Right lobe of liver (tissue), 6 donors: ENCODE results near the gene AMPH. TPM values are rescaled to one million over a fixed set of nuclear protein-coding genes. Genes with fewer than 3 reads are reported as not detected.

Experiments
- ATAC-seq, 4 donors: fragments of 200-7000 bp; cut with Tn5 transposase; one replicate each; pipeline ENCODE4 v1.9.1; 2020; ENCODE audit warnings: mild to moderate bottlenecking in 4 of 4, moderate library complexity in 4 of 4
- DNase-seq, 3 donors: peaks; one replicate each; pipeline ENCODE4 v3.0.0-alpha.2; 2020
- H3K27ac ChIP-seq, 3 donors: fragments of 200-600 bp; one replicate each; pipeline ENCODE4 v1.8.0; 2022
- H3K27me3 ChIP-seq, 2 donors: fragments of 200-600 bp; one replicate each; pipeline ENCODE4 v1.8.0; 2022
- H3K36me3 ChIP-seq, 4 donors: fragments of 200-600 bp; sonication (generic) in 1 of 4; one replicate each; pipeline versions ENCODE4 v1.5.1 to v1.8.0; 2017 to 2022; ENCODE audit warnings: control low read depth in 1 of 4
- H3K4me1 ChIP-seq, 4 donors: fragments of 200-600 bp; sonication (generic) in 1 of 4; one replicate each; pipeline versions ENCODE4 v1.5.1 to v1.8.0; 2017 to 2022; ENCODE audit warnings: control low read depth in 1 of 4
- H3K4me3 ChIP-seq, 3 donors: fragments of 200-600 bp; one replicate each; pipeline ENCODE4 v1.8.0; 2022
- H3K9me3 ChIP-seq, 4 donors: fragments of 200-600 bp; sonication (generic) in 1 of 4; one replicate each; pipeline versions ENCODE4 v1.5.1 to v1.8.0; 2017 to 2022; ENCODE audit warnings: control low read depth in 1 of 4
- CTCF ChIP-seq, 4 donors: fragments of 200-600 bp in 3 of 4; fragments of 450-650 bp in 1 of 4; IDR thresholded peaks; one replicate each; pipeline versions ENCODE4 v1.5.1 to v1.8.0; 2016 to 2022; ENCODE audit warnings: antibody characterized with exemption in 4 of 4, mild to moderate bottlenecking in 2 of 4
- POLR2A ChIP-seq: fragments of 450-650 bp; IDR thresholded peaks from one replicate; pipeline ENCODE4 v1.6.1; 2017; ENCODE audit warnings: antibody characterized with exemption, mild to moderate bottlenecking
- WGBS: methylation state at CpG from one replicate; pipeline ENCODE4 v1.1.6; 2018; ENCODE audit warnings: low coverage, low lambda C conversion rate; ENCODE audit not compliant: insufficient coverage; ENCODE audit errors: missing lambda C conversion rate; 5-methylcytosine and 5-hydroxymethylcytosine counted together
- intact Hi-C, 2 donors: fragments of 100-400 bp; cut with DNase I; formaldehyde crosslinking; loops; one replicate each; pipeline versions ENCODE4 v1.11.2 to v1.14.1; 2022
- total RNA-seq, 6 experiments: library from RNA; depleted of rRNA in 2 of 6; stranded (reverse); fragments of >200 nt in 2 of 6; fragmentation: NEBNext Ultra II Directional in 3 of 6; extraction: Animal tissue kit (Norgen Biotek cat#: 25700) in 3 of 6; gene quantifications; one replicate each; pipeline versions ENCODE4 v1.1.0 to v1.2.4, GENCODE V29; 2016 to 2023
- donor health status: DM: no; HTN: yes; CAD: no.
- donor health status: DM: no; HTN: no; CAD: no.
- donor health status: DM: no; HTN: no; CAD: no.
- donor health status: DM: no; HTN: yes; CAD: no.
- donor health status: DM: no; HTN: yes; CAD: no.

AMPH gene
- total RNA-seq, 6 experiments from 2014 or later, result 0.20 to 0.67 (median 0.39) TPM

GRCh38 chr7:38615665-38616064 lies 15.5 kb downstream of the AMPH start:
- intact Hi-C loops, result no loop called here
- TF ChIP-seq POLR2A (no peak), CTCF (IDR thresholded peaks at IDR 0.05) (no peak)
- ATAC-seq (no peak), DNase-seq (no peak)
- Histone ChIP-seq H3K36me3 (no peaks in the 10 kb centered on the region), H3K27me3 (no peaks in the 10 kb centered on the region), H3K9me3 (no peaks in the 10 kb centered on the region), H3K4me3 (no peak overlapping the region), H3K27ac (no peak overlapping the region), H3K4me1 (no peaks in the 10 kb centered on the region)
- 48% methylated on average over 2 of the region's 2 CpGs for WGBS

- ATAC-seq (no peak), DNase-seq (no peak)
- no peaks in the 10 kb centered on the region for H3K36me3 ChIP-seq
- TF ChIP-seq CTCF (IDR thresholded peaks at IDR 0.05), result no peak
- no peak for TF ChIP-seq POLR2A
- H3K9me3 ChIP-seq, result no peaks in the 10 kb centered on the region
- no peaks in the 10 kb centered on the region for H3K27me3 ChIP-seq
- intact Hi-C loops, result no loop called here
- WGBS, result 65% methylated on average over 2 of the region's 2 CpGs
- H3K4me3 ChIP-seq, result no peak overlapping the region
- H3K4me1 ChIP-seq, result no peaks in the 10 kb centered on the region
- H3K27ac ChIP-seq, result no peak overlapping the region
These were observed 23.7 kb downstream of the AMPH start for GRCh38 chr7:38607466-38607865.

- ATAC-seq, result no peak
- H3K4me3 ChIP-seq, result no peak overlapping the region
- H3K9me3 ChIP-seq, result no peaks in the 10 kb centered on the region
- TF ChIP-seq CTCF (IDR thresholded peaks at IDR 0.05), result no peak
- TF ChIP-seq POLR2A, result no peak
- intact Hi-C loops, result no loop called here
- H3K27ac ChIP-seq, result no peak overlapping the region
- H3K36me3 ChIP-seq, result no peaks in the 10 kb centered on the region
- 73% methylated on average over 3 of the region's 3 CpGs for WGBS
- no peaks in the 10 kb centered on the region for H3K27me3 ChIP-seq
- DNase-seq, result no peak
- no peaks in the 10 kb centered on the region for H3K4me1 ChIP-seq
These were observed 30.4 kb downstream of the AMPH start for GRCh38 chr7:38600741-38601140.

GRCh38 chr7:38594949-38595348 lies 36.2 kb downstream of the AMPH start:
- TF ChIP-seq CTCF (IDR thresholded peaks at IDR 0.05) (no peak), POLR2A (no peak)
- Histone ChIP-seq H3K4me3 (no peak overlapping the region), H3K9me3 (no peaks in the 10 kb centered on the region), H3K27me3 (no peaks in the 10 kb centered on the region), H3K27ac (no peak overlapping the region), H3K36me3 (no peaks in the 10 kb centered on the region), H3K4me1 (no peaks in the 10 kb centered on the region)
- no peak for DNase-seq
- no peak for ATAC-seq
- intact Hi-C loops, result no loop called here
- 50% methylated on average over 1 of the region's 4 CpGs for WGBS

- Histone ChIP-seq H3K27ac (no peak overlapping the region), H3K4me1 (no peaks in the 10 kb centered on the region), H3K36me3 (no peaks in the 10 kb centered on the region), H3K27me3 (no peaks in the 10 kb centered on the region), H3K4me3 (no peak overlapping the region), H3K9me3 (no peaks in the 10 kb centered on the region)
- ATAC-seq, result no peak
- intact Hi-C loops, result no loop called here
- 40% methylated on average over 2 of the region's 2 CpGs for WGBS
- no peak for TF ChIP-seq POLR2A
- no peak for TF ChIP-seq CTCF (IDR thresholded peaks at IDR 0.05)
- no peak for DNase-seq
These were observed 38.4 kb downstream of the AMPH start for GRCh38 chr7:38592737-38593288.
